Adrenal gland (tissue), 5 donors: Measurements from ENCODE around the gene CNOT11.

Experiments used
- POLR2A ChIP-seq, 2 donors: fragments of 450-650 bp; IDR thresholded peaks; one replicate each; pipeline ENCODE4 v1.6.1; 2017; ENCODE audit warnings: antibody characterized with exemption in 2 of 2, mild to moderate bottlenecking in 2 of 2, moderate library complexity in 1 of 2
- TF ChIP-seq, protein P1 (sequence below), 6 experiments: fragments of 450-650 bp in 4 of 6; fragments of 200-600 bp in 2 of 6; sonication (generic) in 1 of 6; IDR thresholded peaks; 1 replicate in 5 of 6; 2 replicates in 1 of 6; pipeline versions ENCODE4 v1.5.1 to v1.8.0; 2016 to 2021; ENCODE audit warnings: antibody characterized with exemption in 6 of 6, mild to moderate bottlenecking in 2 of 6, moderate library complexity in 1 of 6
- donor health status: DM: no; HTN: no; CAD: no.

DNA sequence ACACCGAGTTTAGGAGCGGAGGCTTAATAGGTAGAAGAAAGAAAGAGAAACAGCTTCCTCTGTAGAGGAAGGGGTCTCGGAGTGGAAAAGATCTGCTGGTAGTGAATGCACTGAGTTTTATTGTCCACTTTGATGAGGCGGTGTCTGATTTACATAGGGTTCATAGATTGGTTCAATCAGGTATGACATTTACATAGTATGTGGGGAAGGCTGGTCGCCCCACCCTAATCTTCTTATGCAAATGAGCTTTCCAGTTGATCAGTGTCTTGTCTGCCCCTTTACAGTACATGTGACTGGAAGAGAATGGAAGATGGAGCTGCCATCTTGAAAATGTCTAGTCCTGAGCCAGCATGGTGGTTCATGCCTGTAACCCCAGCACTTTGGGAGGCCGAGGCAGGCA lies 19.9 kb upstream of the CNOT11 start:
- TF ChIP-seq, protein P1, sequence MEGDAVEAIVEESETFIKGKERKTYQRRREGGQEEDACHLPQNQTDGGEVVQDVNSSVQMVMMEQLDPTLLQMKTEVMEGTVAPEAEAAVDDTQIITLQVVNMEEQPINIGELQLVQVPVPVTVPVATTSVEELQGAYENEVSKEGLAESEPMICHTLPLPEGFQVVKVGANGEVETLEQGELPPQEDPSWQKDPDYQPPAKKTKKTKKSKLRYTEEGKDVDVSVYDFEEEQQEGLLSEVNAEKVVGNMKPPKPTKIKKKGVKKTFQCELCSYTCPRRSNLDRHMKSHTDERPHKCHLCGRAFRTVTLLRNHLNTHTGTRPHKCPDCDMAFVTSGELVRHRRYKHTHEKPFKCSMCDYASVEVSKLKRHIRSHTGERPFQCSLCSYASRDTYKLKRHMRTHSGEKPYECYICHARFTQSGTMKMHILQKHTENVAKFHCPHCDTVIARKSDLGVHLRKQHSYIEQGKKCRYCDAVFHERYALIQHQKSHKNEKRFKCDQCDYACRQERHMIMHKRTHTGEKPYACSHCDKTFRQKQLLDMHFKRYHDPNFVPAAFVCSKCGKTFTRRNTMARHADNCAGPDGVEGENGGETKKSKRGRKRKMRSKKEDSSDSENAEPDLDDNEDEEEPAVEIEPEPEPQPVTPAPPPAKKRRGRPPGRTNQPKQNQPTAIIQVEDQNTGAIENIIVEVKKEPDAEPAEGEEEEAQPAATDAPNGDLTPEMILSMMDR (IDR thresholded peaks at IDR 0.05), result no peak
- no peak for TF ChIP-seq POLR2A (IDR thresholded peaks at IDR 0.05)
